GM13977 (cell line): ENCODE measurements around the gene HSF5.

Source experiments
- DNase-seq: peaks from one replicate; pipeline ENCODE4 v3.0.0; 2012; ENCODE audit warnings: low spot score
- CTCF ChIP-seq: IDR thresholded peaks from 2 replicates; pipeline ENCODE4 v1.5.1; 2012; ENCODE audit warnings: mild to moderate bottlenecking, control low read depth; ENCODE audit not compliant: insufficient read depth; ENCODE audit errors: extremely low read depth, missing control alignments
- in situ Hi-C: fragments of 300-500 bp; cut with MboI; formaldehyde crosslinking; loops from one replicate; pipeline ENCODE4 v1.12.0; 2022; ENCODE audit warnings: low sequenced_read_pairs, low pct_unique_long_range_greater_than_20kb, mixed read lengths, inconsistent platforms; ENCODE audit not compliant: unreplicated experiment

The HSF5 gene

GRCh38 chr17:58513267-58513964 is 25.2 kb upstream of the HSF5 start:
- TF ChIP-seq CTCF, result no peak
- in situ Hi-C loops, result no loop called here
- peak; percentile 49 for DNase-seq

- DNase-seq, result no peak
- in situ Hi-C loops, result no loop called here
- TF ChIP-seq CTCF, result no peak
Observed at GRCh38 chr17:58510075-58510474, 21.9 kb upstream of the HSF5 start.

DNA sequence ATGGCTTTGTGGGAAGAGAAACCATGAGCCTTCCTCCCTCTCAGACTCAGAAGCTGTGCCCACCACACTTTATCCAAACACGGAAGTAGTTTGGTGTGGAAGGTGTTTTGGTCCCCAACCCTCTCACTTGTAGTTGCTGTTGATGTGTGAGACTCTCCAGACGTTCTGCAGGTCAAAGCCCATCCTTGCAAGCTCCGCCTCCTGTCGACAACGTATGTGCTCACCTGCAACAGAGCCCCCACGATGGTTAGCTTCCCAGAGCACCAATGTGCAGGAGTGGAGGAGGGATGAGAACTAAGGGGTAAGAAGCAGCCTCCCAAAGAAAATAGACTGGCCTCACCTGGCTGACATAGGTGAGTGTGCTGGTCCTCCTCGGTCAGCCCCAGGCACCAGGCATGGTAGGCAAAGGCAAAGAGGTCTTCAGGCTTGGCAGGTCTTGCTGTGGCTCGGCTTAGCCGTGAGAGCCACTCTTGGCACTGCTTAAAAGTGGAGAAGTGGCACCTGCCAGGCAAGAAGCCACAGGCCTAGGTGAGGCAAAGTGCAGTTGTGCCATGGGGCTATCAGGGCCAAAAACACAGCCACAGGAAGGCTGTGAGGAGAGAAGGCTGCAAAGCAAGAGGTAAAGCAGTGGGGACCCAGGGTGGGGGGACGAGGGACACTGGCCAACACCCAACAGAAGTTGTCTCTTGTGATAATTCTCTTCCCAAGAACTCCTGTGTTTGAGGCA is 20.3 kb upstream of the HSF5 start:
- no peak for DNase-seq
- in situ Hi-C loops, result no loop called here
- TF ChIP-seq CTCF, result no peak

DNA sequence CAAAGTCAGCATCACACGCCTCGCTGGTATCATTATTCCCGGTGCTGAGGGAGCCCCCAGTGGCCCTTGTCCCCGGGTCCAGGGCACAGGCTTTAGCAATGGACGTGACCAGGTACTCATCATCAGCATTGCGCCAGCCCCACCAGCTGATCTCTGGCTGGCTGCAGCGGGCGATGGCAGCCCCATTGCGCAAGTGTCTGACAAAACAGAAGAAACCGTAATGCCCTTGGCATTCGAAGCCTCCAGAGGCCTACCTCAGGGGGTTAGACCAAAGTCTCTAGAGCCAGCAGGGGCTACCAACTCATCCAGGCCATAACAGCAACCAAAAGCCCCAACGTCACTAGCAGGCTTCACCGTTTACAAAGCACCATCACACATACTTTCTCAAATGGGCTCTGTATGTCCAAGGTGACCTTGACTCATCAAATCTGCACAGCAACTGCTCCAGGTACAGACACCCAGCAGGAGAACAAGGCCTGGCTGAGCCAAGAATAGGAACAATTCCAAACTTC is 19.0 kb upstream of the HSF5 start:
- TF ChIP-seq CTCF, result no peak
- in situ Hi-C loops, result no loop called here
- no peak for DNase-seq

GRCh38 chr17:58506354-58507080 is 18.3 kb upstream of the HSF5 start:
- in situ Hi-C loops, result no loop called here
- TF ChIP-seq CTCF, result no peak
- no peak for DNase-seq

- in situ Hi-C loops, result no loop called here
- TF ChIP-seq CTCF, result no peak
- peak; percentile 81 for DNase-seq
Observed at GRCh38 chr17:58504826-58505351, 16.7 kb upstream of the HSF5 start.
